Measurements from ENCODE around the gene VASP. TPM values are rescaled to one million over a fixed set of nuclear protein-coding genes. Genes with fewer than 3 reads are reported as not detected.

Gene VASP
- total and polyA plus RNA-seq, 2 experiments from 2014 or later, result 60.3 to 147 TPM

DNA sequence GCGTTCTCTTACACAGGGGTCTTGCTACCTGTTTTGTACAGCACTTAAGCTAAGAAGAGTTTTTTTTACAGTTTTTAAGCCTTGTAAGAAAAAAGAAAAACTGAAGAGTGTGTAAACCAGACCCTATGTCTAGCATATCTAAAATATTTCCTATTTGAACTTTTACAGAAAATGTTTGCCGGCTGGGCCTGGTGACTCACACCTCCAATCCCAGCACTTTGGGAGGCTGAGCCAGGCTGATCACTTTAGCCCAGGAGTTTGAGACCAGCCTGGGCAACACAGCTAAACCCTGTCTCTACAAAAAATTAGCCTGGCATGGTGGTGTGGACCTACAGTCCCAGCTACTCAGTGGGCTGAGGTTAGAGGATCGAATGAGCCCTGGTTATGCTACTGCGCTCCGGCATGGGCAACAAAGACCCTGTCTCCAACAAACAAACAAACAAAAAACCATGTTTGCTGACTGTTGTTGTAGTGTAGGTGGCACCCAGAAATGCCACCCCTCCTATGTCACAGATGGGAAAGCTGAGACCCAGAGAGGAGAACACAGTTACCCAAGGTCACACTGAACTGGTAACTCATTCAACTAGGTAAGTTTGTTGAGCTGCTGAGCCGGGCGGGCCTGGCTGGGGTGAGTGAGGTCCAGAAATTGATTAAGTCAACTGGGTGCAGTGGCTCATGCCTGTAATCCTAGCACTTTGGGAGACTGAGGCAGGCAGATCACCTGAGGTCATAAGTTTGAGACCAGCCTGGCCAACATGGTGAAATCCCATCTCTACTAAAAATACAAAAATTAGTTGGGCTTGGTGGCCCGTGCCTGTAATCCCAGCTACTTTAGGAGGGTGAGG is 1.9 kb upstream of the VASP start:
- H4K20me1 ChIP-seq (replicated peaks; ENCODE audit: insufficient read depth), result no peaks in the 10 kb centered on the region; the same call in 1 of the 2 replicates
- H3K9me2 ChIP-seq (ENCODE audit: insufficient read depth), result no peaks in the 10 kb centered on the region
- no peak overlapping the region for H3K27ac Mint-ChIP-seq
- no peak for DNase-seq (ENCODE audit: low spot score)
- H3K27me3 Mint-ChIP-seq (ENCODE audit: insufficient read depth, low read depth, poor library complexity), result peaks cover 14% of the 10 kb centered on the region
- no peak for TF ChIP-seq EZH2phosphoT487 (IDR thresholded peaks at IDR 0.05; ENCODE audit: unreplicated experiment)
- TF ChIP-seq, protein P1, sequence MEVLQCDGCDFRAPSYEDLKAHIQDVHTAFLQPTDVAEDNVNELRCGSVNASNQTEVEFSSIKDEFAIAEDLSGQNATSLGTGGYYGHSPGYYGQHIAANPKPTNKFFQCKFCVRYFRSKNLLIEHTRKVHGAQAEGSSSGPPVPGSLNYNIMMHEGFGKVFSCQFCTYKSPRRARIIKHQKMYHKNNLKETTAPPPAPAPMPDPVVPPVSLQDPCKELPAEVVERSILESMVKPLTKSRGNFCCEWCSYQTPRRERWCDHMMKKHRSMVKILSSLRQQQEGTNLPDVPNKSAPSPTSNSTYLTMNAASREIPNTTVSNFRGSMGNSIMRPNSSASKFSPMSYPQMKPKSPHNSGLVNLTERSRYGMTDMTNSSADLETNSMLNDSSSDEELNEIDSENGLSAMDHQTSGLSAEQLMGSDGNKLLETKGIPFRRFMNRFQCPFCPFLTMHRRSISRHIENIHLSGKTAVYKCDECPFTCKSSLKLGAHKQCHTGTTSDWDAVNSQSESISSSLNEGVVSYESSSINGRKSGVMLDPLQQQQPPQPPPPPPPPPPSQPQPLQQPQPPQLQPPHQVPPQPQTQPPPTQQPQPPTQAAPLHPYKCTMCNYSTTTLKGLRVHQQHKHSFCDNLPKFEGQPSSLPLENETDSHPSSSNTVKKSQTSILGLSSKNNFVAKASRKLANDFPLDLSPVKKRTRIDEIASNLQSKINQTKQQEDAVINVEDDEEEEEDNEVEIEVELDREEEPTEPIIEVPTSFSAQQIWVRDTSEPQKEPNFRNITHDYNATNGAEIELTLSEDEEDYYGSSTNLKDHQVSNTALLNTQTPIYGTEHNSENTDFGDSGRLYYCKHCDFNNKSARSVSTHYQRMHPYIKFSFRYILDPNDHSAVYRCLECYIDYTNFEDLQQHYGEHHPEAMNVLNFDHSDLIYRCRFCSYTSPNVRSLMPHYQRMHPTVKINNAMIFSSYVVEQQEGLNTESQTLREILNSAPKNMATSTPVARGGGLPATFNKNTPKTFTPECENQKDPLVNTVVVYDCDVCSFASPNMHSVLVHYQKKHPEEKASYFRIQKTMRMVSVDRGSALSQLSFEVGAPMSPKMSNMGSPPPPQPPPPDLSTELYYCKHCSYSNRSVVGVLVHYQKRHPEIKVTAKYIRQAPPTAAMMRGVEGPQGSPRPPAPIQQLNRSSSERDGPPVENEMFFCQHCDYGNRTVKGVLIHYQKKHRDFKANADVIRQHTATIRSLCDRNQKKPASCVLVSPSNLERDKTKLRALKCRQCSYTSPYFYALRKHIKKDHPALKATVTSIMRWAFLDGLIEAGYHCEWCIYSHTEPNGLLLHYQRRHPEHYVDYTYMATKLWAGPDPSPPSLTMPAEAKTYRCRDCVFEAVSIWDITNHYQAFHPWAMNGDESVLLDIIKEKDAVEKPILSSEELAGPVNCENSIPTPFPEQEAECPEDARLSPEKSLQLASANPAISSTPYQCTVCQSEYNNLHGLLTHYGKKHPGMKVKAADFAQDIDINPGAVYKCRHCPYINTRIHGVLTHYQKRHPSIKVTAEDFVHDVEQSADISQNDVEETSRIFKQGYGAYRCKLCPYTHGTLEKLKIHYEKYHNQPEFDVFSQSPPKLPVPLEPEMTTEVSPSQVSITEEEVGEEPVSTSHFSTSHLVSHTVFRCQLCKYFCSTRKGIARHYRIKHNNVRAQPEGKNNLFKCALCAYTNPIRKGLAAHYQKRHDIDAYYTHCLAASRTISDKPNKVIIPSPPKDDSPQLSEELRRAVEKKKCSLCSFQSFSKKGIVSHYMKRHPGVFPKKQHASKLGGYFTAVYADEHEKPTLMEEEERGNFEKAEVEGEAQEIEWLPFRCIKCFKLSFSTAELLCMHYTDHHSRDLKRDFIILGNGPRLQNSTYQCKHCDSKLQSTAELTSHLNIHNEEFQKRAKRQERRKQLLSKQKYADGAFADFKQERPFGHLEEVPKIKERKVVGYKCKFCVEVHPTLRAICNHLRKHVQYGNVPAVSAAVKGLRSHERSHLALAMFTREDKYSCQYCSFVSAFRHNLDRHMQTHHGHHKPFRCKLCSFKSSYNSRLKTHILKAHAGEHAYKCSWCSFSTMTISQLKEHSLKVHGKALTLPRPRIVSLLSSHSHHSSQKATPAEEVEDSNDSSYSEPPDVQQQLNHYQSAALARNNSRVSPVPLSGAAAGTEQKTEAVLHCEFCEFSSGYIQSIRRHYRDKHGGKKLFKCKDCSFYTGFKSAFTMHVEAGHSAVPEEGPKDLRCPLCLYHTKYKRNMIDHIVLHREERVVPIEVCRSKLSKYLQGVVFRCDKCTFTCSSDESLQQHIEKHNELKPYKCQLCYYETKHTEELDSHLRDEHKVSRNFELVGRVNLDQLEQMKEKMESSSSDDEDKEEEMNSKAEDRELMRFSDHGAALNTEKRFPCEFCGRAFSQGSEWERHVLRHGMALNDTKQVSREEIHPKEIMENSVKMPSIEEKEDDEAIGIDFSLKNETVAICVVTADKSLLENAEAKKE (CRISPR knock-in tag; IDR thresholded peaks at IDR 0.05), result no peak
- no peak for TF ChIP-seq STAT1 (IDR thresholded peaks at IDR 0.05; ENCODE audit: unreplicated experiment)
- TF ChIP-seq, protein P2, sequence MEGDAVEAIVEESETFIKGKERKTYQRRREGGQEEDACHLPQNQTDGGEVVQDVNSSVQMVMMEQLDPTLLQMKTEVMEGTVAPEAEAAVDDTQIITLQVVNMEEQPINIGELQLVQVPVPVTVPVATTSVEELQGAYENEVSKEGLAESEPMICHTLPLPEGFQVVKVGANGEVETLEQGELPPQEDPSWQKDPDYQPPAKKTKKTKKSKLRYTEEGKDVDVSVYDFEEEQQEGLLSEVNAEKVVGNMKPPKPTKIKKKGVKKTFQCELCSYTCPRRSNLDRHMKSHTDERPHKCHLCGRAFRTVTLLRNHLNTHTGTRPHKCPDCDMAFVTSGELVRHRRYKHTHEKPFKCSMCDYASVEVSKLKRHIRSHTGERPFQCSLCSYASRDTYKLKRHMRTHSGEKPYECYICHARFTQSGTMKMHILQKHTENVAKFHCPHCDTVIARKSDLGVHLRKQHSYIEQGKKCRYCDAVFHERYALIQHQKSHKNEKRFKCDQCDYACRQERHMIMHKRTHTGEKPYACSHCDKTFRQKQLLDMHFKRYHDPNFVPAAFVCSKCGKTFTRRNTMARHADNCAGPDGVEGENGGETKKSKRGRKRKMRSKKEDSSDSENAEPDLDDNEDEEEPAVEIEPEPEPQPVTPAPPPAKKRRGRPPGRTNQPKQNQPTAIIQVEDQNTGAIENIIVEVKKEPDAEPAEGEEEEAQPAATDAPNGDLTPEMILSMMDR (conservative IDR thresholded peaks at IDR 0.05; ENCODE audit: low read depth in 2 of 2), result no peak
- TF ChIP-seq, protein P3, sequence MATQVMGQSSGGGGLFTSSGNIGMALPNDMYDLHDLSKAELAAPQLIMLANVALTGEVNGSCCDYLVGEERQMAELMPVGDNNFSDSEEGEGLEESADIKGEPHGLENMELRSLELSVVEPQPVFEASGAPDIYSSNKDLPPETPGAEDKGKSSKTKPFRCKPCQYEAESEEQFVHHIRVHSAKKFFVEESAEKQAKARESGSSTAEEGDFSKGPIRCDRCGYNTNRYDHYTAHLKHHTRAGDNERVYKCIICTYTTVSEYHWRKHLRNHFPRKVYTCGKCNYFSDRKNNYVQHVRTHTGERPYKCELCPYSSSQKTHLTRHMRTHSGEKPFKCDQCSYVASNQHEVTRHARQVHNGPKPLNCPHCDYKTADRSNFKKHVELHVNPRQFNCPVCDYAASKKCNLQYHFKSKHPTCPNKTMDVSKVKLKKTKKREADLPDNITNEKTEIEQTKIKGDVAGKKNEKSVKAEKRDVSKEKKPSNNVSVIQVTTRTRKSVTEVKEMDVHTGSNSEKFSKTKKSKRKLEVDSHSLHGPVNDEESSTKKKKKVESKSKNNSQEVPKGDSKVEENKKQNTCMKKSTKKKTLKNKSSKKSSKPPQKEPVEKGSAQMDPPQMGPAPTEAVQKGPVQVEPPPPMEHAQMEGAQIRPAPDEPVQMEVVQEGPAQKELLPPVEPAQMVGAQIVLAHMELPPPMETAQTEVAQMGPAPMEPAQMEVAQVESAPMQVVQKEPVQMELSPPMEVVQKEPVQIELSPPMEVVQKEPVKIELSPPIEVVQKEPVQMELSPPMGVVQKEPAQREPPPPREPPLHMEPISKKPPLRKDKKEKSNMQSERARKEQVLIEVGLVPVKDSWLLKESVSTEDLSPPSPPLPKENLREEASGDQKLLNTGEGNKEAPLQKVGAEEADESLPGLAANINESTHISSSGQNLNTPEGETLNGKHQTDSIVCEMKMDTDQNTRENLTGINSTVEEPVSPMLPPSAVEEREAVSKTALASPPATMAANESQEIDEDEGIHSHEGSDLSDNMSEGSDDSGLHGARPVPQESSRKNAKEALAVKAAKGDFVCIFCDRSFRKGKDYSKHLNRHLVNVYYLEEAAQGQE (IDR thresholded peaks at IDR 0.05; ENCODE audit: unreplicated experiment), result no peak
- TF ChIP-seq, protein P4, sequence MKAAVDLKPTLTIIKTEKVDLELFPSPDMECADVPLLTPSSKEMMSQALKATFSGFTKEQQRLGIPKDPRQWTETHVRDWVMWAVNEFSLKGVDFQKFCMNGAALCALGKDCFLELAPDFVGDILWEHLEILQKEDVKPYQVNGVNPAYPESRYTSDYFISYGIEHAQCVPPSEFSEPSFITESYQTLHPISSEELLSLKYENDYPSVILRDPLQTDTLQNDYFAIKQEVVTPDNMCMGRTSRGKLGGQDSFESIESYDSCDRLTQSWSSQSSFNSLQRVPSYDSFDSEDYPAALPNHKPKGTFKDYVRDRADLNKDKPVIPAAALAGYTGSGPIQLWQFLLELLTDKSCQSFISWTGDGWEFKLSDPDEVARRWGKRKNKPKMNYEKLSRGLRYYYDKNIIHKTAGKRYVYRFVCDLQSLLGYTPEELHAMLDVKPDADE (IDR thresholded peaks at IDR 0.05), result no peak
- no peak for TF ChIP-seq ZNF331 (CRISPR knock-in tag; IDR thresholded peaks at IDR 0.05; ENCODE audit: low read depth)
- TF ChIP-seq EZH2 (IDR thresholded peaks at IDR 0.05; ENCODE audit: low read depth, unreplicated experiment), result no peak
- no peak for TF ChIP-seq CREB1 (CRISPR knock-in tag; IDR thresholded peaks at IDR 0.05; ENCODE audit: low read depth)
- no peak for TF ChIP-seq POLR2AphosphoS5 (IDR thresholded peaks at IDR 0.05; ENCODE audit: low read depth)
- TF ChIP-seq JUNB (IDR thresholded peaks at IDR 0.05; ENCODE audit: unreplicated experiment), result no peak
- TF ChIP-seq ZNF114 (CRISPR knock-in tag; IDR thresholded peaks at IDR 0.05), result no peak
- H3K4me3 Mint-ChIP-seq, result peak overlapping the region; percentile 63; the same call in 2 of the 3 replicates
- H3K36me3 Mint-ChIP-seq (ENCODE audit: low read depth), result peaks cover 5% of the 10 kb centered on the region; the same call in 1 of the 3 replicates
- H3K4me2 ChIP-seq, result peak overlapping the region; percentile 95; the same call in 1 of the 2 replicates
- peaks cover 30% of the 10 kb centered on the region for H3K79me2 ChIP-seq (replicated peaks; ENCODE audit: insufficient read depth)
- no peaks in the 10 kb centered on the region for H3K36me3 ChIP-seq (ENCODE audit: insufficient read depth)
- H2AFZ ChIP-seq, result no peak overlapping the region
- H3K4me1 Mint-ChIP-seq, result peaks cover 31% of the 10 kb centered on the region
- H3K4me3 ChIP-seq, result no peak overlapping the region
- no peak for ATAC-seq
- peaks cover 20% of the 10 kb centered on the region for H3K4me1 ChIP-seq (ENCODE audit: insufficient read depth)
- H3F3A ChIP-seq (replicated peaks; ENCODE audit: low read depth), result peaks cover 14% of the 10 kb centered on the region
- no peaks in the 10 kb centered on the region for H3K27me3 ChIP-seq (ENCODE audit: insufficient read depth)
- peak overlapping the region; percentile 80; the same call in 1 of the 2 replicates for H3K27ac ChIP-seq (ENCODE audit: low read depth)
- H3K9me3 Mint-ChIP-seq, result no peaks in the 10 kb centered on the region; the same call in 2 of the 3 replicates

All from GM23338 (cell line).